ENCODE measurements around the gene CEL. TPM values are rescaled to one million over a fixed set of nuclear protein-coding genes. Genes with fewer than 3 reads are reported as not detected.
A peak's percentile ranks its signal among the peaks of the same experiment; 100 is the strongest.

Gene CEL
- total RNA-seq, 1 experiment from 2014 or later, result 6.6 TPM

GRCh38 chr9:133101356-133102189 lies 39.8 kb downstream of the CEL start:
- peaks cover 3% of the 10 kb centered on the region for H3K4me1 Mint-ChIP-seq
- no peak overlapping the region for H3K27ac Mint-ChIP-seq
- no peak for ATAC-seq

DNA sequence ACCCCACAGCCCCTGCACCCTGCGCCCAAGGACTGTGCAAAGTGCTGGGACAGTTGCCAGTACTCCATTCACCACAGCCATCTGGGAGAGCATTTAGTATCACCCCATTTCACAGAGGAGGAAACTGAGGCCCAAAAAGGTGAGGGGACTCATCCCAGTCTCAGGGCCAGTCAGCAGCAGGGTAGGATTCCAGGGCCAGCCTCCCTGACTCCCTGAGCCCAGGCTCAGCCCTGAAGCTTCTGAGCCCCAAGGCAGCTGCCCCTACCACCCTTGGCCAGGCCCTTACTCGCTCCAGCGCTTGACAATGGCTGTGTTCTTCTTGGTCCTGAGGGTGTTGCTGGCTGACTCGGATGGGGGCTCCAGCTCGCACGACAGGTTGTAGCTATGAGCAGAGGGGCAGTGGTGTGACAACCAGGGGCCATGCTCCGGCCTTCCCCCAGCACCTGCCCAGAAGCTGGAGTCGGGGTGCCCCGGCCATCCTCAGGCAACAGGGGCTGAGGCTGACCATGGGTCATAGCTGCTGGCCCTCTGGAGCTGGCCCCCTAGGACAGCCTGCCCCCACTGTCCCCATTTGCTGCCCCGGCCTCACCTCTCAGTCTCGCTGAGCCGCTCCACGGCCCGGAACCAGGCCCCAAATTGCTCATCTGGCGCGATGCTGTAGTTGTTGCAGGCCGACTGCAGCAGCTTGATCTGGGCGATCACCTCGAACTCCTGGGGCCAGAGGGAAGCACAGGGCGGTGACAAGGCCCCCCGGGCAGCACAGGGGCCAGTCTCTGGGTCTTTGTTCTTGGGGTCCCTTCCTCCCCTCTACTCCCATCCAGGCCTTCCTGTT lies 40.6 kb downstream of the CEL start:
- TF ChIP-seq IRF2 (CRISPR knock-in tag; IDR thresholded peaks at IDR 0.05; ENCODE audit: borderline replicate concordance, low read depth), result no peak
- no peak for TF ChIP-seq FOXP1 (CRISPR knock-in tag; IDR thresholded peaks at IDR 0.05; ENCODE audit: borderline replicate concordance)
- no peak for TF ChIP-seq NR2C2 (CRISPR knock-in tag; IDR thresholded peaks at IDR 0.05)
- TF ChIP-seq ZNF512 (CRISPR knock-in tag; IDR thresholded peaks at IDR 0.05; ENCODE audit: borderline replicate concordance), result no peak

More at GRCh38 chr9:133101356-133102189, 39.8 kb downstream of the CEL start:
- H3K27me3 Mint-ChIP-seq (ENCODE audit: low read depth), result 0 out of 2 replicates have a peak, but pooled peaks cover 3% of the 10 kb centered on the region
- 0 out of 2 replicates have a peak, but pooled peaks have one; percentile 27 for TF ChIP-seq E2F4 (CRISPR knock-in tag; IDR thresholded peaks at IDR 0.05; ENCODE audit: borderline replicate concordance, low read depth)
- no peak for TF ChIP-seq OVOL2 (CRISPR knock-in tag; IDR thresholded peaks at IDR 0.05; ENCODE audit: borderline replicate concordance)
- CTCF ChIA-PET, result interaction anchor here (0.7 to 4.4 kb wide), 9 partner anchors 8 to 79 kb away, joined by 3 to 58 read pairs (median 4); no protein-coding TSS in a partner anchor
- H3K36me3 Mint-ChIP-seq, result peaks cover 37% of the 10 kb centered on the region
- POLR2A ChIA-PET, result interaction anchor here (0.8 kb wide), 1 partner anchor 43 kb away, joined by 3 read pairs; no protein-coding TSS in a partner anchor
- no peak overlapping the region for H3K4me3 Mint-ChIP-seq
- peaks cover 3% of the 10 kb centered on the region for H3K9me3 Mint-ChIP-seq
- no peak for DNase-seq (ENCODE audit: low spot score)

DNA sequence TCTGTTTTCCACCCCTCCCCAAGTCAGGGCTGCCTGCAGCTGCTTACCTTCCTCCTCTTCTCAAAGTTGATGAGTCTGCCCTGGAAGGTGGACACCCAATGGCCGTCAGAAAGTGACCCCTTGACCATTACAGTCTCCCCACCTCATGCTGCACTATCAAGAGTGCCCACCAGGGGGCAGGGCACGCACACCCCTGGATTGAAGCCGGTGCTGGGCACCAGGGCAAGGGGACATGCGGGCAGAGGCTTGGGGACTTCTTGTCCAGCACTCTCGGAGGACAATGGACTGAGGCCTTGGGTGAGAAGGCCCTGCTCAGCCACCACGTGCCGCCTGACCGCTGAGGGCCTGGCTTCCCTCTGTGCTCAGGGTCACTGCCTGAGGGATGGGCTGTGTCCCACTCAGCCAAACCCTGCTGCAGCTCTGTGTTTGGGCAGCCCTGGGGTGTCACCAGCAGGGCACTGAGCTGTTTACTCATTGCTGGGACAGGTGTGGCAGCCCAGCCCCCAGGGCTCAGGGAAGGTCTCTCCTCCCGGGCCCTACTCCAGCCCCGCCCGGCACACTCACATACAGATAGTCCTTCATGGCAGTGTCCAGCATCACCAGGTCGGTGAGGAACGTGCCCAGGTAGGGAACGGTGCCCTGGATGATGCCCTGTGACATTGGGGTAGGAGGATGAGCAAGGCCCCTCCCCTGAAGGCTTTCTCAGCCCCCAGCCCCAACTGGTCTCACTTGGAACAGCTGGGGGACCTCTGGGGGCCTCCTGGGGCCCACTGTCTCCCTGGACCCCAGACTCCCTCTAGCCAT lies 41.6 kb downstream of the CEL start:
- no peak overlapping the region for H3K27ac Mint-ChIP-seq
- ChIA-PET CTCF (interaction anchor here (0.6 to 4.4 kb wide), 11 partner anchors 10 to 85 kb away, joined by 3 to 58 read pairs (median 4); no protein-coding TSS in a partner anchor), POLR2A (interaction anchor here (0.6 kb wide), 1 partner anchor 1337 kb away, joined by 6 read pairs; no protein-coding TSS in a partner anchor)
- no peaks in the 10 kb centered on the region for H3K27me3 Mint-ChIP-seq (ENCODE audit: low read depth)
- peak; percentile 58 for ATAC-seq
- TF ChIP-seq, protein P1, sequence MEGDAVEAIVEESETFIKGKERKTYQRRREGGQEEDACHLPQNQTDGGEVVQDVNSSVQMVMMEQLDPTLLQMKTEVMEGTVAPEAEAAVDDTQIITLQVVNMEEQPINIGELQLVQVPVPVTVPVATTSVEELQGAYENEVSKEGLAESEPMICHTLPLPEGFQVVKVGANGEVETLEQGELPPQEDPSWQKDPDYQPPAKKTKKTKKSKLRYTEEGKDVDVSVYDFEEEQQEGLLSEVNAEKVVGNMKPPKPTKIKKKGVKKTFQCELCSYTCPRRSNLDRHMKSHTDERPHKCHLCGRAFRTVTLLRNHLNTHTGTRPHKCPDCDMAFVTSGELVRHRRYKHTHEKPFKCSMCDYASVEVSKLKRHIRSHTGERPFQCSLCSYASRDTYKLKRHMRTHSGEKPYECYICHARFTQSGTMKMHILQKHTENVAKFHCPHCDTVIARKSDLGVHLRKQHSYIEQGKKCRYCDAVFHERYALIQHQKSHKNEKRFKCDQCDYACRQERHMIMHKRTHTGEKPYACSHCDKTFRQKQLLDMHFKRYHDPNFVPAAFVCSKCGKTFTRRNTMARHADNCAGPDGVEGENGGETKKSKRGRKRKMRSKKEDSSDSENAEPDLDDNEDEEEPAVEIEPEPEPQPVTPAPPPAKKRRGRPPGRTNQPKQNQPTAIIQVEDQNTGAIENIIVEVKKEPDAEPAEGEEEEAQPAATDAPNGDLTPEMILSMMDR (IDR thresholded peaks at IDR 0.05), result peak; percentile 99
- no peak for TF ChIP-seq RELA (CRISPR knock-in tag; IDR thresholded peaks at IDR 0.05; ENCODE audit: borderline replicate concordance)
- no peak for TF ChIP-seq ZNF671 (CRISPR knock-in tag; IDR thresholded peaks at IDR 0.05)
- H3K4me3 Mint-ChIP-seq, result no peak overlapping the region
- H3K9me3 Mint-ChIP-seq, result no peaks in the 10 kb centered on the region
- peaks cover 32% of the 10 kb centered on the region for H3K36me3 Mint-ChIP-seq
- peaks cover 3% of the 10 kb centered on the region for H3K4me1 Mint-ChIP-seq
- peak; percentile 78 for DNase-seq (ENCODE audit: low spot score)

More for the DNA sequence above, 40.6 kb downstream of the CEL start:
- H3K27ac Mint-ChIP-seq, result no peak overlapping the region
- peaks cover 34% of the 10 kb centered on the region for H3K36me3 Mint-ChIP-seq
- H3K9me3 Mint-ChIP-seq, result no peaks in the 10 kb centered on the region
- ATAC-seq, result no peak
- H3K4me3 Mint-ChIP-seq, result no peak overlapping the region
- no peaks in the 10 kb centered on the region for H3K27me3 Mint-ChIP-seq (ENCODE audit: low read depth)
- H3K4me1 Mint-ChIP-seq, result peaks cover 3% of the 10 kb centered on the region
- DNase-seq (ENCODE audit: low spot score), result no peak
- POLR2A ChIA-PET, result interaction anchor here (0.8 kb wide), 1 partner anchor 42 kb away, joined by 3 read pairs; no protein-coding TSS in a partner anchor
- CTCF ChIA-PET, result interaction anchor here (0.8 to 4.4 kb wide), 8 partner anchors 9 to 80 kb away, joined by 3 to 58 read pairs (median 4); no protein-coding TSS in a partner anchor
